Endothelial cell of umbilical vein (primary cell): ENCODE data around the gene SLC9C1. TPM values are rescaled to one million over a fixed set of nuclear protein-coding genes. Genes with fewer than 3 reads are reported as not detected.

Source experiments
- BruUV-seq: library from RNA; stranded (reverse); fragments of 400-500 nt; replicated peaks from 2 replicates; lab custom pipeline; 2021; lab: Mats Ljungman, UMichigan
- CTCF ChIA-PET: fragments of 300-600, 350-600 bp; sonication (Branson Sonifier 250); formaldehyde crosslinking; loops from one replicate; lab custom pipeline; 2021; ENCODE audit warnings: antibody characterized with exemption, inconsistent platforms; lab: Charles Lee
- POLR2A ChIA-PET: fragments of 300-600, 350-600 bp; sonication (Branson Sonifier 250); formaldehyde crosslinking; loops from one replicate; lab custom pipeline; 2021; ENCODE audit warnings: antibody characterized with exemption, inconsistent platforms; lab: Charles Lee
- DNase-seq: peaks from one replicate; pipeline ENCODE4 v3.0.0-alpha.2; 2011; ENCODE audit warnings: low read depth, low spot score
- FAIRE-seq: peaks from 2 replicates; lab custom pipeline; 2011; peaks lifted over from hg19 to GRCh38; lab: Jason Lieb, UNC
- H2AFZ ChIP-seq: 2 replicates; pipeline ENCODE4 v1.6.0; 2012; ENCODE audit warnings: low read depth, low read length, control low read depth, inconsistent platforms
- H3K27ac ChIP-seq: 2 replicates; pipeline ENCODE4 v1.5.1; 2011; ENCODE audit warnings: low read depth, mild to moderate bottlenecking, control low read depth, low read length, moderate library complexity; ENCODE audit not compliant: insufficient read depth
- H3K27me3 ChIP-seq, 2 experiments: 2 replicates each; pipeline versions ENCODE4 v1.6.0 to v1.6.1; 2011; ENCODE audit warnings: low read length in 2 of 2, mixed read lengths in 1 of 2; ENCODE audit not compliant: control insufficient read depth in 2 of 2, insufficient read depth in 2 of 2
- H3K36me3 ChIP-seq, 2 experiments: 2 replicates in 1 of 2; 3 replicates in 1 of 2; pipeline ENCODE4 v1.5.1; 2011; ENCODE audit warnings: low read length in 2 of 2, mild to moderate bottlenecking in 1 of 2, moderate library complexity in 1 of 2; ENCODE audit not compliant: control insufficient read depth in 2 of 2, insufficient read depth in 2 of 2; ENCODE audit errors: extremely low read depth in 1 of 2
- H3K4me1 ChIP-seq: 3 replicates; pipeline ENCODE4 v1.5.1; 2011; ENCODE audit warnings: mild to moderate bottlenecking, low read length; ENCODE audit not compliant: control insufficient read depth, insufficient read depth; ENCODE audit errors: extremely low read depth
- H3K4me2 ChIP-seq: 2 replicates; pipeline ENCODE4 v1.6.1; 2011; ENCODE audit warnings: low read length, control low read depth, mixed read lengths; ENCODE audit not compliant: insufficient read depth
- H3K4me3 ChIP-seq, 3 experiments: fragments of 200-600 bp in 1 of 3; sonication (generic), shearing (Covaris generic) in 1 of 3; replicated peaks in 1 of 3; 2 replicates each; pipeline ENCODE4 v1.5.1; 2011 to 2016; ENCODE audit warnings: control low read depth in 3 of 3, low read length in 3 of 3, mild to moderate bottlenecking in 2 of 3, inconsistent platforms in 1 of 3, low read depth in 1 of 3, moderate library complexity in 1 of 3; ENCODE audit not compliant: insufficient read depth in 1 of 3
- H3K79me2 ChIP-seq: 2 replicates; pipeline ENCODE4 v1.6.0; 2012; ENCODE audit warnings: low read length, inconsistent platforms; ENCODE audit not compliant: control insufficient read depth, insufficient read depth
- H3K9ac ChIP-seq: replicated peaks from 2 replicates; pipeline ENCODE3; 2011; ENCODE audit warnings: low read length, control low read depth; ENCODE audit not compliant: insufficient read depth; ENCODE audit errors: extremely low read depth
- H3K9me1 ChIP-seq: replicated peaks from 3 replicates; pipeline ENCODE4 v1.6.0; 2011; ENCODE audit warnings: mild to moderate bottlenecking, low read length; ENCODE audit not compliant: control insufficient read depth, insufficient read depth; ENCODE audit errors: extremely low read depth
- H3K9me3 ChIP-seq: replicated peaks from 2 replicates; pipeline ENCODE4 v1.5.1; 2012; ENCODE audit warnings: low read length, inconsistent platforms; ENCODE audit not compliant: control insufficient read depth, insufficient read depth
- H4K20me1 ChIP-seq: replicated peaks from 2 replicates; pipeline ENCODE3; 2011; ENCODE audit warnings: mild to moderate bottlenecking, low read length; ENCODE audit not compliant: control insufficient read depth, insufficient read depth; ENCODE audit errors: extremely low read depth
- CTCF ChIP-seq, 2 donors: IDR thresholded peaks; 1 replicate in 1 of 2; 2 replicates in 1 of 2; pipeline ENCODE4 v1.5.1; 2011; ENCODE audit warnings: low read length in 2 of 2, mild to moderate bottlenecking in 2 of 2, moderate library complexity in 2 of 2, control low read depth in 1 of 2, inconsistent platforms in 1 of 2, low read depth in 1 of 2; ENCODE audit not compliant: insufficient read depth in 1 of 2; ENCODE audit errors: extremely low read depth in 1 of 2
- EZH2 ChIP-seq: IDR thresholded peaks from 2 replicates; pipeline ENCODE4 v1.6.1; 2012; ENCODE audit warnings: borderline replicate concordance, low read depth, mild to moderate bottlenecking, moderate library complexity, low read length, inconsistent platforms; ENCODE audit not compliant: severe bottlenecking
- FOS ChIP-seq: IDR thresholded peaks from 2 replicates; pipeline ENCODE4 v1.6.1; 2011; ENCODE audit warnings: mild to moderate bottlenecking, low read length, moderate library complexity, borderline replicate concordance; ENCODE audit not compliant: insufficient read depth
- GATA2 ChIP-seq: IDR thresholded peaks from 2 replicates; pipeline ENCODE4 v1.7.0; 2011; ENCODE audit warnings: low read depth, mild to moderate bottlenecking, moderate library complexity, mixed read lengths, low read length; ENCODE audit not compliant: insufficient read length, insufficient read depth
- JUN ChIP-seq: IDR thresholded peaks from 2 replicates; pipeline ENCODE4 v1.6.1; 2011; ENCODE audit warnings: borderline replicate concordance, low read depth; ENCODE audit not compliant: insufficient read length, insufficient read depth
- MAX ChIP-seq: IDR thresholded peaks from 2 replicates; pipeline ENCODE4 v1.6.1; 2011; ENCODE audit not compliant: insufficient read depth, insufficient read length
- MYC ChIP-seq: IDR thresholded peaks from one replicate; pipeline ENCODE4 v1.6.1; 2011; ENCODE audit warnings: mild to moderate bottlenecking, low read depth, low read length
- POLR2A ChIP-seq: IDR thresholded peaks from 2 replicates; pipeline ENCODE4 v1.6.1; 2012; ENCODE audit warnings: low read depth, mild to moderate bottlenecking, control low read depth, low read length
- POLR2AphosphoS5 ChIP-seq: IDR thresholded peaks from 2 replicates; pipeline ENCODE4 v1.6.1; 2012; ENCODE audit warnings: low read depth, mild to moderate bottlenecking, control low read depth, low read length, moderate library complexity; ENCODE audit not compliant: insufficient read depth
- dilution Hi-C: fragments of 300-500 bp; cut with MboI; formaldehyde crosslinking; loops from one replicate; pipeline ENCODE4 v1.15.0; 2019; ENCODE audit warnings: low sequenced_read_pairs; ENCODE audit not compliant: extremely low pct_ligation_motif_present
- intact Hi-C: fragments of 100-400 bp; cut with micrococcal nuclease; formaldehyde crosslinking; loops from one replicate; pipeline ENCODE4 v1.10.0; 2022
- polyA plus RNA-seq, 4 experiments: library from polyadenylated mRNA; depleted of rRNA in 3 of 4; stranded (reverse) in 3 of 4; unstranded in 1 of 4; fragments of >200 nt; gene quantifications; 2 replicates each; pipeline versions ENCODE4 v1.2.1 to v1.2.3, GENCODE V29; 2011 to 2012; ENCODE audit warnings: missing spikeins in 1 of 4
- total RNA-seq: library from RNA; stranded (reverse); gene quantifications from 2 replicates; pipeline ENCODE4 v1.2.3, GENCODE V29; 2021

Gene SLC9C1
- total and polyA plus RNA-seq, 2 donors (not counting 3 experiments of a cell fraction or from before 2014, with no cell fraction given): not detected

DNA sequence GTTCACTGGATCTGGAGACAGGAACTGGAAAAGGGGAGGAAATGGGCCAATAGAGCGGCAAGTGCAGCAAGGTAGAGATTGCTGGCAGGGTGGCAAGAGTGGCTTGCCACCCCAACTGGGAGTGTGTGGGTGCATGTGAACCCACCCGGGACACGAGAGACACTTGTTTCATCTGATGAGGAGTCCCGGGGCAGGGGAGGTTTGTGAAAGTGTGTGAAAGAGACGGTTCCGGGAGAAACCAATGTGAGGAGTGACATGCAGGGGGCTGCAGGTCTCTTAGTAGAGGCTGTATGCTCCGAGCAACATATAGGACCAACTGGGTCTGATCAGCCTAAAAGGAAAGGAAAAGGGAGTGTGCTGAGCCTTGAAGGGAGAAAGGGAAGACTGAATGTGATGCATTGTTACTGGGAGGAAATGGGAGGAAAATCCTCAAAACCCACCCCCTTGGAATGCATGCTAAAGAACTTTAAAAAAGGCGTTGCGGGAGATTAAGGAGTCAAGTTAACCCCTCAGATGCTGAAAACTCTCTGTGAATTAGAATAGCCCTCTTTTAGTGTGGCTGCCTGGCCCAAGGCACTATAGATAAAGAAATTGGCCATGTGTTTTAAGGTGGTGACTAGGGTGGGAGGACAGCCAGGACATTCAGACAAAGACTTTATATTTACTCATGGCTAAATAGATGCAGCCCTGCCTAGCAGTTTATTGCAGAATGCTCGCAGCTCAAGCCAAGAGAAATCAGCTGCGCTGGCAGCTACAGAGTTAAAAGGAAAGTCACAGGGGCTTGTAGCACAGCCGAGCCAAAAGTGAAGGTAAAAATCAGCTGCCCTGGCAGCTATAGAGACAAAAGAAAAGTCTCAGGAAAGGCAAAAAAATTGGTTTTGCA is 9.1 kb upstream of the SLC9C1 start:
- peak overlapping the region; percentile 99 for H2AFZ ChIP-seq
- intact Hi-C loops (no loop called here), dilution Hi-C loops (no loop called here)
- no peaks in the 10 kb centered on the region for H3K9me3 ChIP-seq
- H3K4me3 ChIP-seq: peak overlapping the region; percentile 11 to 53 (median 43)
- no peaks in the 10 kb centered on the region for H3K79me2 ChIP-seq
- peak; percentile 25 for DNase-seq
- POLR2A ChIA-PET: no interaction called here
- TF ChIP-seq JUN (no peak), CTCF (IDR thresholded peaks at IDR 0.05; ENCODE audit: extremely low read depth in 1 of 2, insufficient read depth in 1 of 2, low read depth in 1 of 2, low read length in 2 of 2) (no peak), MAX (no peak), GATA2 (no peak), EZH2 (no peak), FOS (no peak), MYC (no peak), POLR2AphosphoS5 (no peak), POLR2A (no peak)
- BruUV-seq: no TSS peak
- H3K9me1 ChIP-seq: no peaks in the 10 kb centered on the region
- no peak overlapping the region for H3K27ac ChIP-seq
- H3K9ac ChIP-seq: peak overlapping the region; percentile 22
- no peaks in the 10 kb centered on the region for H3K36me3 ChIP-seq
- peak; percentile 86 for FAIRE-seq
- no peaks in the 10 kb centered on the region for H3K27me3 ChIP-seq
- H3K4me1 ChIP-seq: peaks cover 8% of the 10 kb centered on the region
- CTCF ChIA-PET: interaction anchor here (0.8 to 4.7 kb wide), 8 partner anchors 9 to 676 kb away, joined by 3 to 64 read pairs (median 8); partner anchors contain the start of gene SLC9C1
- peak overlapping the region; percentile 71 for H3K4me2 ChIP-seq
- no peaks in the 10 kb centered on the region for H4K20me1 ChIP-seq
